ENCODE data around the gene RIN3. TPM values are rescaled to one million over a fixed set of nuclear protein-coding genes. Genes with fewer than 3 reads are reported as not detected.

RIN3 gene
- total and polyA plus RNA-seq, 2 donors (not counting 3 experiments of a cell fraction or from before 2014, with no cell fraction given) = 5.1 to 20.8 TPM

GRCh38 chr14:92635031-92635430 lies 121.5 kb downstream of the RIN3 start:
- no peaks in the 10 kb centered on the region for H3K79me2 ChIP-seq (ENCODE audit: control insufficient read depth, insufficient read depth, low read length)
- no peaks in the 10 kb centered on the region for H4K20me1 ChIP-seq (replicated peaks; ENCODE audit: control insufficient read depth, extremely low read depth, insufficient read depth, low read length)
- no peak for DNase-seq (ENCODE audit: low read depth, low spot score)
- H3K9ac ChIP-seq (replicated peaks; ENCODE audit: extremely low read depth, insufficient read depth, low read length) = no peak overlapping the region
- no peaks in the 10 kb centered on the region for H3K27me3 ChIP-seq (ENCODE audit: control insufficient read depth in 2 of 2, insufficient read depth in 2 of 2, low read length in 2 of 2)
- ChIA-PET CTCF (interaction anchor here (1.5 kb wide), 1 partner anchor 40 kb away, joined by 4 read pairs; no protein-coding TSS in a partner anchor), POLR2A (no interaction called here)
- FAIRE-seq = no peak
- no peaks in the 10 kb centered on the region for H3K9me1 ChIP-seq (replicated peaks; ENCODE audit: control insufficient read depth, extremely low read depth, insufficient read depth, low read length)
- H3K4me3 ChIP-seq (replicated peaks in 1 of 3; ENCODE audit: insufficient read depth in 1 of 3, low read depth in 1 of 3, low read length in 3 of 3) = no peak overlapping the region
- H3K9me3 ChIP-seq (replicated peaks; ENCODE audit: control insufficient read depth, insufficient read depth, low read length) = no peaks in the 10 kb centered on the region
- H3K4me1 ChIP-seq (ENCODE audit: control insufficient read depth, extremely low read depth, insufficient read depth, low read length) = no peaks in the 10 kb centered on the region
- dilution Hi-C loops (cut with MboI; ENCODE audit: extremely low pct_ligation_motif_present, low sequenced_read_pairs) (no loop called here), intact Hi-C loops (cut with micrococcal nuclease) (no loop called here)
- H3K4me2 ChIP-seq (ENCODE audit: insufficient read depth, low read length) = no peak overlapping the region
- TF ChIP-seq GATA2 (IDR thresholded peaks at IDR 0.05; ENCODE audit: insufficient read depth, insufficient read length, low read depth, low read length) (no peak), POLR2AphosphoS5 (IDR thresholded peaks at IDR 0.05; ENCODE audit: insufficient read depth, low read depth, low read length) (no peak), POLR2A (IDR thresholded peaks at IDR 0.05; ENCODE audit: low read depth, low read length) (no peak), FOS (IDR thresholded peaks at IDR 0.05; ENCODE audit: borderline replicate concordance, insufficient read depth, low read length) (no peak), JUN (IDR thresholded peaks at IDR 0.05; ENCODE audit: borderline replicate concordance, insufficient read depth, insufficient read length, low read depth) (no peak), MYC (IDR thresholded peaks at IDR 0.05; ENCODE audit: low read depth, low read length) (no peak)
- TF ChIP-seq, protein P1, sequence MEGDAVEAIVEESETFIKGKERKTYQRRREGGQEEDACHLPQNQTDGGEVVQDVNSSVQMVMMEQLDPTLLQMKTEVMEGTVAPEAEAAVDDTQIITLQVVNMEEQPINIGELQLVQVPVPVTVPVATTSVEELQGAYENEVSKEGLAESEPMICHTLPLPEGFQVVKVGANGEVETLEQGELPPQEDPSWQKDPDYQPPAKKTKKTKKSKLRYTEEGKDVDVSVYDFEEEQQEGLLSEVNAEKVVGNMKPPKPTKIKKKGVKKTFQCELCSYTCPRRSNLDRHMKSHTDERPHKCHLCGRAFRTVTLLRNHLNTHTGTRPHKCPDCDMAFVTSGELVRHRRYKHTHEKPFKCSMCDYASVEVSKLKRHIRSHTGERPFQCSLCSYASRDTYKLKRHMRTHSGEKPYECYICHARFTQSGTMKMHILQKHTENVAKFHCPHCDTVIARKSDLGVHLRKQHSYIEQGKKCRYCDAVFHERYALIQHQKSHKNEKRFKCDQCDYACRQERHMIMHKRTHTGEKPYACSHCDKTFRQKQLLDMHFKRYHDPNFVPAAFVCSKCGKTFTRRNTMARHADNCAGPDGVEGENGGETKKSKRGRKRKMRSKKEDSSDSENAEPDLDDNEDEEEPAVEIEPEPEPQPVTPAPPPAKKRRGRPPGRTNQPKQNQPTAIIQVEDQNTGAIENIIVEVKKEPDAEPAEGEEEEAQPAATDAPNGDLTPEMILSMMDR (IDR thresholded peaks at IDR 0.05; ENCODE audit: extremely low read depth in 1 of 2, insufficient read depth in 1 of 2, low read depth in 1 of 2, low read length in 2 of 2) = no peak
- H3K36me3 ChIP-seq (ENCODE audit: control insufficient read depth in 2 of 2, extremely low read depth in 1 of 2, insufficient read depth in 2 of 2, low read length in 2 of 2) = no peaks in the 10 kb centered on the region
- H2AFZ ChIP-seq (ENCODE audit: low read depth, low read length) = no peak overlapping the region
- BruUV-seq (replicated peaks) = no TSS peak
- H3K27ac ChIP-seq (ENCODE audit: insufficient read depth, low read depth, low read length) = no peak overlapping the region
